GM19193 (cell line): ENCODE measurements around the gene F13B.

Experiments
- POLR2A ChIP-seq: IDR thresholded peaks from 4 replicates; pipeline ENCODE4 v1.6.1; 2011; ENCODE audit not compliant: insufficient read depth, insufficient read length; ENCODE audit errors: extremely low read depth

The F13B gene

GRCh38 chr1:197008861-197009260 is 58.2 kb downstream of the F13B start:
- TF ChIP-seq POLR2A, result no peak

GRCh38 chr1:197003132-197003531 is 63.9 kb downstream of the F13B start:
- TF ChIP-seq POLR2A, result no peak

- TF ChIP-seq POLR2A, result no peak
These were observed 65.2 kb downstream of the F13B start for GRCh38 chr1:197001828-197002227.

GRCh38 chr1:196997423-196997822 is 69.6 kb downstream of the F13B start:
- no peak for TF ChIP-seq POLR2A

GRCh38 chr1:196993916-196994315 is 73.1 kb downstream of the F13B start:
- TF ChIP-seq POLR2A, result no peak
